ENCODE results near the gene SUCO.

DNA sequence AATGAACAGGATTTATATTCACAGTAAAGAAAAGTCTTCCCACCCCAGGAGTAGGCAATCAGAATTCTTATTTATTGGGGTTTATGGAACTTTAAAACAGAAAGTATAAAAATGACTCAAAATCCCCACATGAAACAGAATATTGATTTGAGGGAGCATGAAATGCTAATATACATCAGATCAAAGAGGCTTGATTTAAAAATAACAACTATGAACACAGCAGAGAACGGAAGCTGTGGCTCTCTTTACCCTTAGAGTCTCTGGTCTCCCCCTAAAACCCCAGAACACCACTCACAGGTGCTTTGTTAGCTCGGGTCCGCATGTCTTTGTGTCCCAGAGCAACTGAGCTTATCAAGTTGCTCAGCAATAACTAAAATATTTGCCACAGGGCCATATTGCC lies 94.8 kb downstream of the SUCO start:
- TF ChIP-seq, protein P1, sequence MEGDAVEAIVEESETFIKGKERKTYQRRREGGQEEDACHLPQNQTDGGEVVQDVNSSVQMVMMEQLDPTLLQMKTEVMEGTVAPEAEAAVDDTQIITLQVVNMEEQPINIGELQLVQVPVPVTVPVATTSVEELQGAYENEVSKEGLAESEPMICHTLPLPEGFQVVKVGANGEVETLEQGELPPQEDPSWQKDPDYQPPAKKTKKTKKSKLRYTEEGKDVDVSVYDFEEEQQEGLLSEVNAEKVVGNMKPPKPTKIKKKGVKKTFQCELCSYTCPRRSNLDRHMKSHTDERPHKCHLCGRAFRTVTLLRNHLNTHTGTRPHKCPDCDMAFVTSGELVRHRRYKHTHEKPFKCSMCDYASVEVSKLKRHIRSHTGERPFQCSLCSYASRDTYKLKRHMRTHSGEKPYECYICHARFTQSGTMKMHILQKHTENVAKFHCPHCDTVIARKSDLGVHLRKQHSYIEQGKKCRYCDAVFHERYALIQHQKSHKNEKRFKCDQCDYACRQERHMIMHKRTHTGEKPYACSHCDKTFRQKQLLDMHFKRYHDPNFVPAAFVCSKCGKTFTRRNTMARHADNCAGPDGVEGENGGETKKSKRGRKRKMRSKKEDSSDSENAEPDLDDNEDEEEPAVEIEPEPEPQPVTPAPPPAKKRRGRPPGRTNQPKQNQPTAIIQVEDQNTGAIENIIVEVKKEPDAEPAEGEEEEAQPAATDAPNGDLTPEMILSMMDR (IDR thresholded peaks at IDR 0.05): no peak
- TF ChIP-seq POLR2A (IDR thresholded peaks at IDR 0.05): no peak

Data from uterus (tissue), 2 donors.